Thyroid gland (tissue), 4 donors: ENCODE results near the gene SLC5A12. TPM values are rescaled to one million over a fixed set of nuclear protein-coding genes. Genes with fewer than 3 reads are reported as not detected.

Source experiments
- DNase-seq, 2 donors: peaks; one replicate each; pipeline ENCODE4 v3.0.0-alpha.2; 2019
- H3K27ac ChIP-seq, 3 donors: fragments of 200-600 bp; sonication (generic); 1 replicate in 2 of 3; 2 replicates in 1 of 3; pipeline ENCODE4 v1.5.1; 2016 to 2019; ENCODE audit warnings: mild to moderate bottlenecking in 1 of 3, moderate library complexity in 1 of 3
- H3K27me3 ChIP-seq: fragments of 200-600 bp; sonication (generic); one replicate; pipeline ENCODE4 v1.5.1; 2019
- H3K36me3 ChIP-seq, 2 donors: fragments of 200-600 bp; sonication (generic); one replicate each; pipeline ENCODE4 v1.5.1; 2016 to 2019
- H3K4me1 ChIP-seq, 2 donors: fragments of 200-600 bp; sonication (generic); one replicate each; pipeline ENCODE4 v1.5.1; 2017 to 2019
- H3K4me3 ChIP-seq, 3 donors: fragments of 200-600 bp; sonication (generic); replicated peaks in 1 of 3; 1 replicate in 2 of 3; 2 replicates in 1 of 3; pipeline ENCODE4 v1.5.1; 2016; ENCODE audit warnings: mild to moderate bottlenecking in 1 of 3
- H3K9me3 ChIP-seq: fragments of 200-600 bp; sonication (generic); one replicate; pipeline ENCODE4 v1.5.1; 2017
- POLR2A ChIP-seq, 2 donors: fragments of 450-650 bp; IDR thresholded peaks; one replicate each; pipeline ENCODE4 v1.6.1; 2017; ENCODE audit warnings: antibody characterized with exemption in 2 of 2, mild to moderate bottlenecking in 2 of 2, moderate library complexity in 1 of 2
- WGBS, 2 donors: methylation state at CpG; one replicate each; pipeline ENCODE4 v1.1.5; 2017; 5-methylcytosine and 5-hydroxymethylcytosine counted together
- intact Hi-C: fragments of 100-400 bp; cut with DNase I; formaldehyde crosslinking; loops from one replicate; pipeline ENCODE4 v1.15.1; 2023
- total RNA-seq, 4 donors: library from RNA; depleted of rRNA; stranded (reverse); fragments of >200 nt; gene quantifications; one replicate each; pipeline ENCODE4 v1.2.3, GENCODE V29; 2016
- TF ChIP-seq, protein P1 (sequence below), 6 experiments: fragments of 200-600 bp in 3 of 6; fragments of 450-650 bp in 3 of 6; sonication (generic) in 3 of 6; IDR thresholded peaks; one replicate each; pipeline ENCODE4 v1.5.1; 2016 to 2019; ENCODE audit warnings: antibody characterized with exemption in 6 of 6, mild to moderate bottlenecking in 2 of 6, inconsistent platforms in 1 of 6, moderate library complexity in 1 of 6

The SLC5A12 gene
- total RNA-seq, 4 donors from 2014 or later: not detected

GRCh38 chr11:26726960-26727359 is 5.1 kb upstream of the SLC5A12 start:
- no peak for DNase-seq
- Histone ChIP-seq H3K9me3 (no peaks in the 10 kb centered on the region), H3K27ac (no peak overlapping the region), H3K27me3 (no peaks in the 10 kb centered on the region), H3K4me1 (no peaks in the 10 kb centered on the region), H3K36me3 (no peaks in the 10 kb centered on the region), H3K4me3 (no peak overlapping the region)
- WGBS, 2 donors: 90 to 92% methylated on average over 3 of the region's 3 CpGs
- intact Hi-C loops: no loop called here
- TF ChIP-seq POLR2A (IDR thresholded peaks at IDR 0.05): no peak
- TF ChIP-seq, protein P1, sequence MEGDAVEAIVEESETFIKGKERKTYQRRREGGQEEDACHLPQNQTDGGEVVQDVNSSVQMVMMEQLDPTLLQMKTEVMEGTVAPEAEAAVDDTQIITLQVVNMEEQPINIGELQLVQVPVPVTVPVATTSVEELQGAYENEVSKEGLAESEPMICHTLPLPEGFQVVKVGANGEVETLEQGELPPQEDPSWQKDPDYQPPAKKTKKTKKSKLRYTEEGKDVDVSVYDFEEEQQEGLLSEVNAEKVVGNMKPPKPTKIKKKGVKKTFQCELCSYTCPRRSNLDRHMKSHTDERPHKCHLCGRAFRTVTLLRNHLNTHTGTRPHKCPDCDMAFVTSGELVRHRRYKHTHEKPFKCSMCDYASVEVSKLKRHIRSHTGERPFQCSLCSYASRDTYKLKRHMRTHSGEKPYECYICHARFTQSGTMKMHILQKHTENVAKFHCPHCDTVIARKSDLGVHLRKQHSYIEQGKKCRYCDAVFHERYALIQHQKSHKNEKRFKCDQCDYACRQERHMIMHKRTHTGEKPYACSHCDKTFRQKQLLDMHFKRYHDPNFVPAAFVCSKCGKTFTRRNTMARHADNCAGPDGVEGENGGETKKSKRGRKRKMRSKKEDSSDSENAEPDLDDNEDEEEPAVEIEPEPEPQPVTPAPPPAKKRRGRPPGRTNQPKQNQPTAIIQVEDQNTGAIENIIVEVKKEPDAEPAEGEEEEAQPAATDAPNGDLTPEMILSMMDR (IDR thresholded peaks at IDR 0.05): no peak

- intact Hi-C loops: no loop called here
- Histone ChIP-seq H3K36me3 (no peaks in the 10 kb centered on the region), H3K9me3 (no peaks in the 10 kb centered on the region), H3K4me3 (no peak overlapping the region), H3K27me3 (no peaks in the 10 kb centered on the region), H3K27ac (no peak overlapping the region), H3K4me1 (no peaks in the 10 kb centered on the region)
- 68 to 79% methylated on average over 2 of the region's 2 CpGs for WGBS, 2 donors
- TF ChIP-seq, protein P1 (IDR thresholded peaks at IDR 0.05): no peak
- TF ChIP-seq POLR2A (IDR thresholded peaks at IDR 0.05): no peak
- no peak for DNase-seq
Observed at GRCh38 chr11:26719998-26720397, 1.9 kb downstream of the SLC5A12 start.

DNA sequence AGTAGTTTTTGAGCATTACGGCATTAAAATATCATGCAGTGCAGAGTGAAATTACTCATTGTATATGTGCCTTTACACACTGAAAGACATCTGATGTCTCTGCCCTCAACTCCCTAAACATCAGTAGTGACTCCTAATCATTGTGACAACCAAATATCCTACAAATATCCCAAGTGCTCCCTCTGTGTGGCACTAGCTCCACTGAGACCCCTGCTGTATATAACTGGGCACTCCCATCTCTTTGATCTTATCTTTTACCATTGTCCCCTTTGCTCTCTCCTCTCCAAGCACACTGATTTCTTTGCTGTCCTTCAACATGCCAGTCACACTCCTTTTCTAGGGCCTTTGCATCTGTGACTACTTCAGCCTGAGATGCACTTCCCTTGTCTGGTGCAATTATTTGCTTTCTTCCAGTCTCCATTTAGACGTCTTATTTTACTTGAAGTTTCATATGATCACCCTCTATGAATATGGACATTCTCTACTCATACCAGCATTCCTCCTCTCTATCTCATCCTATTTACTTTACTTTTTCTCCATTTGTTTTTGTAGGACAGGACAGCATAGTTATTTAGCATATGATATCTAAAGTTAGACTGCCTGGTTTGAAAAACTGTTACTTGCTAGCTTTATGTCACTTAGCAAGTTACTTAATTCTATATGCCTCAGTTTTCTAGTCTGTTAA is 2.4 kb downstream of the SLC5A12 start:
- whole genome bisulfite sequencing, 2 donors: 76 to 77% methylated on average over 2 of the region's 2 CpGs
- intact Hi-C loops: no loop called here
- Histone ChIP-seq H3K36me3 (no peaks in the 10 kb centered on the region), H3K4me1 (no peaks in the 10 kb centered on the region), H3K27ac (no peak overlapping the region), H3K27me3 (no peaks in the 10 kb centered on the region), H3K4me3 (no peak overlapping the region), H3K9me3 (no peaks in the 10 kb centered on the region)
- no peak for DNase-seq
- no peak for TF ChIP-seq POLR2A (IDR thresholded peaks at IDR 0.05)
- TF ChIP-seq, protein P1 (IDR thresholded peaks at IDR 0.05): no peak

GRCh38 chr11:26717771-26718170 is 4.1 kb downstream of the SLC5A12 start:
- Histone ChIP-seq H3K27ac (no peak overlapping the region), H3K27me3 (no peaks in the 10 kb centered on the region), H3K36me3 (no peaks in the 10 kb centered on the region), H3K9me3 (no peaks in the 10 kb centered on the region), H3K4me3 (no peak overlapping the region), H3K4me1 (no peaks in the 10 kb centered on the region)
- no peak for TF ChIP-seq POLR2A (IDR thresholded peaks at IDR 0.05)
- TF ChIP-seq, protein P1 (IDR thresholded peaks at IDR 0.05): no peak
- no peak for DNase-seq
- intact Hi-C loops: no loop called here

DNA sequence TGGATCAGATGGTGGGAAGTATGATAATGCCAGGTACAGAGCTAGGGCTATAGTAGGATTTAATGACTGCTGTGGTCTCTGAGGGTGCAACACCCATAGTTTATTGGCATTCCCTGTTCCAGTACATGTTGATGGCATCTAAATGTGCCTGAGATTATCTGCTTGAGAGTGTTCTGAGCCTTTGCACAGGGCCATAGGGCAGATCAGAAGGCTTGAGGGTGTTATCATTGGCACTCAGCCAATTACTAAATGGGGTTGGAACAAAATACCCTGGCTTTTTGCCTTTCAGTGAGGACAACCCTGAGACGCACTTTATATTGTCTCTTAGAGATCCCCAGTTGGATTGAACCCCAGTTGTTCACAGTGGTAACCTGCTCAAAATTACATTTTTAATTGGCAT is 6.7 kb downstream of the SLC5A12 start:
- TF ChIP-seq, protein P1 (IDR thresholded peaks at IDR 0.05): no peak
- TF ChIP-seq POLR2A (IDR thresholded peaks at IDR 0.05): no peak
- H3K4me1 ChIP-seq: no peaks in the 10 kb centered on the region
- 33 to 55% methylated on average over 1 of the region's 1 CpG for WGBS, 2 donors
- no peaks in the 10 kb centered on the region for H3K36me3 ChIP-seq
- H3K27me3 ChIP-seq: no peaks in the 10 kb centered on the region
- no peak overlapping the region for H3K4me3 ChIP-seq
- no peaks in the 10 kb centered on the region for H3K9me3 ChIP-seq
- intact Hi-C loops: no loop called here
- DNase-seq: no peak
- H3K27ac ChIP-seq: no peak overlapping the region
